Mesendoderm (in vitro differentiated cells): ENCODE data around the gene IER5.
"Not testable (repeated sequence)": the region's sequence is repeated elsewhere in the genome, so short reads cannot be mapped to it uniquely, and the experiment has no call there.

Experiments used
- DNase-seq: peaks from one replicate; pipeline ENCODE4 v3.0.0; 2013
- H2AK5ac ChIP-seq: 2 replicates; pipeline ENCODE4 v1.6.1; 2013; ENCODE audit warnings: low read length, inconsistent platforms
- H2BK120ac ChIP-seq: 2 replicates; pipeline ENCODE4 v1.6.1; 2013; ENCODE audit warnings: low read depth, mild to moderate bottlenecking, low read length, moderate library complexity, mixed read lengths
- H2BK15ac ChIP-seq: replicated peaks from 2 replicates; pipeline ENCODE4 v1.6.1; 2013; ENCODE audit warnings: low read depth, mild to moderate bottlenecking, moderate library complexity
- H2BK5ac ChIP-seq: 2 replicates; pipeline ENCODE4 v1.6.1; 2013; ENCODE audit warnings: low read length, inconsistent platforms
- H3K18ac ChIP-seq: 2 replicates; pipeline ENCODE4 v1.6.1; 2013; ENCODE audit warnings: mild to moderate bottlenecking, low read length, mixed read lengths
- H3K23ac ChIP-seq: one replicate; pipeline ENCODE4 v1.6.1; 2013; ENCODE audit warnings: low read length
- H3K27ac ChIP-seq: 2 replicates; pipeline ENCODE4 v1.5.1; 2013; ENCODE audit warnings: low read depth, mild to moderate bottlenecking, inconsistent platforms, low read length, moderate library complexity
- H3K27me3 ChIP-seq: 2 replicates; pipeline ENCODE4 v1.6.1; 2013; ENCODE audit warnings: low read length, control low read depth, mild to moderate bottlenecking, inconsistent platforms; ENCODE audit not compliant: insufficient read depth, poor library complexity
- H3K36me3 ChIP-seq: 2 replicates; pipeline ENCODE4 v1.6.1; 2013; ENCODE audit warnings: low read length, inconsistent platforms; ENCODE audit not compliant: control insufficient read depth, insufficient read depth
- H3K4ac ChIP-seq: one replicate; pipeline ENCODE4 v1.6.1; 2013; ENCODE audit warnings: low read depth, mild to moderate bottlenecking, low read length, moderate library complexity
- H3K4me1 ChIP-seq: 2 replicates; pipeline ENCODE4 v1.6.1; 2013; ENCODE audit warnings: low read depth, low read length, inconsistent platforms; ENCODE audit not compliant: control insufficient read depth
- H3K4me2 ChIP-seq: 2 replicates; pipeline ENCODE4 v1.6.1; 2013; ENCODE audit warnings: low read length
- H3K4me3 ChIP-seq: 2 replicates; pipeline ENCODE4 v1.5.1; 2013; ENCODE audit warnings: mild to moderate bottlenecking, low read length
- H3K56ac ChIP-seq: one replicate; pipeline ENCODE4 v1.6.1; 2013; ENCODE audit warnings: low read length
- H3K79me1 ChIP-seq: 2 replicates; pipeline ENCODE4 v1.6.1; 2013; ENCODE audit warnings: low read length, inconsistent platforms
- H3K79me2 ChIP-seq: 2 replicates; pipeline ENCODE4 v1.6.1; 2013; ENCODE audit warnings: mild to moderate bottlenecking, low read length; ENCODE audit not compliant: control insufficient read depth, insufficient read depth
- H3K9ac ChIP-seq: 2 replicates; pipeline ENCODE4 v1.6.1; 2013; ENCODE audit warnings: low read length, inconsistent platforms
- H4K5ac ChIP-seq: one replicate; pipeline ENCODE4 v1.6.1; 2013; ENCODE audit warnings: low read length
- H4K8ac ChIP-seq: one replicate; pipeline ENCODE4 v1.6.1; 2013; ENCODE audit warnings: low read depth, mild to moderate bottlenecking, control low read depth, low read length, moderate library complexity
- WGBS: extraction: QIAGEN DNeasy Blood & Tissue Kit; methylation state at CpG from one replicate; pipeline ENCODE4 v1.1.7; 2013; ENCODE audit warnings: low lambda C conversion rate, missing lambda C conversion rate; ENCODE audit not compliant: insufficient coverage; ENCODE audit errors: extremely low coverage; 5-methylcytosine and 5-hydroxymethylcytosine counted together

The IER5 gene

GRCh38 chr1:181115368-181115684 is 26.8 kb downstream of the IER5 start:
- Histone ChIP-seq H2BK15ac (no peak overlapping the region), H3K36me3 (no peaks in the 10 kb centered on the region), H2AK5ac (no peak overlapping the region), H3K4ac (no peak overlapping the region), H4K5ac (no peak overlapping the region), H3K79me1 (no peaks in the 10 kb centered on the region), H2BK120ac (no peak overlapping the region), H3K9ac (no peak overlapping the region), H3K4me3 (no peak overlapping the region), H3K56ac (no peak overlapping the region), H4K8ac (no peak overlapping the region), H3K4me1 (peaks cover 13% of the 10 kb centered on the region), H3K18ac (no peak overlapping the region), H3K4me2 (no peak overlapping the region), H3K27ac (no peak overlapping the region), H2BK5ac (no peak overlapping the region), H3K27me3 (no peaks in the 10 kb centered on the region), H3K79me2 (no peaks in the 10 kb centered on the region), H3K23ac (no peak overlapping the region)
- DNase-seq = no peak
- WGBS = no CpG with 5 or more reads among the region's 3 CpGs

- not testable (repeated sequence) for H3K4ac ChIP-seq, H3K18ac ChIP-seq, H3K9ac ChIP-seq, H4K8ac ChIP-seq, H3K27me3 ChIP-seq, H4K5ac ChIP-seq, H2BK120ac ChIP-seq, DNase-seq, H3K4me3 ChIP-seq, H3K36me3 ChIP-seq, H3K4me2 ChIP-seq, H3K23ac ChIP-seq, H3K79me2 ChIP-seq, H3K79me1 ChIP-seq, H2AK5ac ChIP-seq, H3K56ac ChIP-seq, H3K27ac ChIP-seq, H2BK5ac ChIP-seq, H2BK15ac ChIP-seq
- H3K4me1 ChIP-seq = peaks cover 13% of the 10 kb centered on the region
- WGBS = no CpG with 5 or more reads among the region's 9 CpGs
These were observed 27.5 kb downstream of the IER5 start for GRCh38 chr1:181115971-181116370.

GRCh38 chr1:181116819-181117390 is 28.4 kb downstream of the IER5 start:
- DNase-seq = no peak
- Histone ChIP-seq H3K4me1 (peaks cover 13% of the 10 kb centered on the region), H3K79me2 (no peaks in the 10 kb centered on the region), H3K9ac (no peak overlapping the region), H2BK120ac (no peak overlapping the region), H2BK5ac (no peak overlapping the region), H3K56ac (no peak overlapping the region), H2AK5ac (no peak overlapping the region), H3K27ac (no peak overlapping the region), H3K23ac (no peak overlapping the region), H4K5ac (no peak overlapping the region), H2BK15ac (no peak overlapping the region), H3K4me2 (no peak overlapping the region), H3K4me3 (no peak overlapping the region), H3K27me3 (no peaks in the 10 kb centered on the region), H3K36me3 (no peaks in the 10 kb centered on the region), H3K79me1 (no peaks in the 10 kb centered on the region), H3K4ac (no peak overlapping the region), H3K18ac (no peak overlapping the region), H4K8ac (no peak overlapping the region)
- WGBS = no CpG with 5 or more reads among the region's 3 CpGs

GRCh38 chr1:181117648-181118449 is 29.3 kb downstream of the IER5 start:
- H3K79me2 ChIP-seq = no peaks in the 10 kb centered on the region
- H3K23ac ChIP-seq = no peak overlapping the region
- peak overlapping the region; percentile 28 for H2BK5ac ChIP-seq
- no peak overlapping the region for H4K8ac ChIP-seq
- no peaks in the 10 kb centered on the region for H3K36me3 ChIP-seq
- peak overlapping the region; percentile 1 for H3K27ac ChIP-seq
- no peak overlapping the region for H4K5ac ChIP-seq
- no peak overlapping the region for H3K56ac ChIP-seq
- H2AK5ac ChIP-seq = peak overlapping the region; percentile 32
- H3K18ac ChIP-seq = no peak overlapping the region
- no peak overlapping the region for H3K9ac ChIP-seq
- WGBS = no CpG with 5 or more reads among the region's 9 CpGs
- H3K27me3 ChIP-seq = no peaks in the 10 kb centered on the region
- H3K79me1 ChIP-seq = no peaks in the 10 kb centered on the region
- H3K4me2 ChIP-seq = no peak overlapping the region
- H3K4me1 ChIP-seq = peaks cover 13% of the 10 kb centered on the region
- no peak overlapping the region for H3K4me3 ChIP-seq
- H3K4ac ChIP-seq = no peak overlapping the region
- peak; percentile 92 for DNase-seq
- no peak overlapping the region for H2BK120ac ChIP-seq
- no peak overlapping the region for H2BK15ac ChIP-seq

GRCh38 chr1:181119093-181119989 is 30.8 kb downstream of the IER5 start:
- H3K4me1 ChIP-seq = peaks cover 9% of the 10 kb centered on the region
- no peak overlapping the region for H3K9ac ChIP-seq
- no peaks in the 10 kb centered on the region for H3K79me1 ChIP-seq
- no peaks in the 10 kb centered on the region for H3K79me2 ChIP-seq
- H3K4me2 ChIP-seq = no peak overlapping the region
- no peak overlapping the region for H2BK5ac ChIP-seq
- no peak overlapping the region for H3K56ac ChIP-seq
- no peak overlapping the region for H3K27ac ChIP-seq
- H3K36me3 ChIP-seq = no peaks in the 10 kb centered on the region
- no peak overlapping the region for H4K5ac ChIP-seq
- no peak overlapping the region for H2BK120ac ChIP-seq
- H3K4me3 ChIP-seq = no peak overlapping the region
- no peak overlapping the region for H4K8ac ChIP-seq
- no peak overlapping the region for H2BK15ac ChIP-seq
- no peak overlapping the region for H3K23ac ChIP-seq
- H2AK5ac ChIP-seq = no peak overlapping the region
- no CpG with 5 or more reads among the region's 6 CpGs for WGBS
- no peaks in the 10 kb centered on the region for H3K27me3 ChIP-seq
- DNase-seq = peak; percentile 93
- H3K18ac ChIP-seq = no peak overlapping the region
- no peak overlapping the region for H3K4ac ChIP-seq
